ENCODE results near the gene TUBB6. TPM values are rescaled to one million over a fixed set of nuclear protein-coding genes. Genes with fewer than 3 reads are reported as not detected.
A peak's percentile ranks its signal among the peaks of the same experiment; 100 is the strongest.

The TUBB6 gene
- total RNA-seq (440 and 449 TPM in 2 replicates), polyA plus RNA-seq (747 and 957 TPM in 2 replicates), polyA minus RNA-seq (433 and 508 TPM in 2 replicates), Bru-seq, nascent RNA (percentile 98 among the genes with signal in this experiment), BruChase-seq, experiment 1, labeled RNA remaining after a 6-hour chase (percentile 96 among the genes with signal in this experiment), BruChase-seq, experiment 2, labeled RNA remaining after a 2-hour chase (percentile 99 among the genes with signal in this experiment)
- 533 and 584 TPM in 2 replicates for polyA plus RNA-seq (2011; cell fraction: cytosol; rRNA removed)
- polyA plus RNA-seq (2011; cell fraction: nucleus; rRNA removed) = 404 and 414 TPM in 2 replicates
- polyA plus RNA-seq (2012) = 451 and 542 TPM in 2 replicates
- 96.5 TPM for polyA minus RNA-seq (2011; cell fraction: cytosol; rRNA and poly(A)+ RNA removed)
- polyA minus RNA-seq (2011; cell fraction: nucleus; rRNA and poly(A)+ RNA removed) = 155 and 234 TPM in 2 replicates
- long read RNA-seq, transcript TUBB6-213 (4 exons, 1,017 nt) = minor isoform, 51 of 1,116 reads
- long read RNA-seq, transcript TUBB6-207 (3 exons, 1,075 nt) = minor isoform, 29 of 1,116 reads
- long read RNA-seq, transcript TUBB6-202 (3 exons, 2,163 nt) = minor isoform, 27 of 1,116 reads
- long read RNA-seq, transcript TUBB6-201 (4 exons, 2,064 nt) = major isoform, 857 of 1,116 reads
- long read RNA-seq, partial matches to known transcripts = 85 of 1,116 reads
- long read RNA-seq, other reads (novel, unspliced or antisense) = 37 of 1,116 reads

DNA sequence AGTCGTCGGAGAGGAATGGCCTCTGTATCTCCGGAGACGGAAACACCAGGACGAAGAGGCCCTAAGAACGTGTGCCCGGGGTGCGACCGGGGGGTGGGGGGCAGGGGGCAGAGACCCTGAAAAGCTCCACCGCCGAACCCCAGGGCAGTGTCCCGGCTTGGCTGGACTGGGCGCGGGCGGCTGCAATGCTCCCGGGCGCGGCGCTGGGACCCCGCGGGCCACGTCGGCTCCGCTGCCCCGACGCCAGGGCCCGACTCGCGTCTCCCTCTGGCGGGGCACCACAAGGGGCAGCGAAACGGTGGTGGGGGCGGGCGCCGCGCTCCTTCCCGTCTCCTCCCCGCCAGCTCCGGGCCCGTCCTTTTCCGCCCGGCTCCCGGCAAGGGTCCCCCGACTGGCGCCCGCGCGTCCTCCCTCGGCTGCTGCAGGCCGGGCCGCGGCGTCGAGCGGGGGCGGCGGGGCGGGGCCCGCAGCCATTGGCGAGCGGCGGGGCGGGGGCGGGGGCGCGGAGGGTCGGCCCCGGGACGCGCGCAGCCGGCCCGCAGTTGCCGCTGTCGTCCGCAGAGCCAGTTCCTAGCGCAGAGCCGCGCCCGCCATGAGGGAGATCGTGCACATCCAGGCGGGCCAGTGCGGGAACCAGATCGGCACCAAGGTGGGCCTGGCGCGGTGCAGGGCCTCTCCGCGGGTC lies at the start of gene TUBB6:
Gene TUBB6, plus strand, starts transcription at position 541 of the 685 bp plus-strand sequence. Its CDS starts 52 bp downstream, at position 593.
- POLR2A ChIA-PET = interaction anchor here (0.6 to 4.0 kb wide), 13 partner anchors 9 to 69 kb away, joined by 4 to 46 read pairs (median 7); partner anchors contain the start of gene AFG3L2
- H3K4me3 ChIP-seq (replicated peaks in 1 of 3; ENCODE audit: insufficient read depth in 1 of 3, low read depth in 1 of 3, low read length in 3 of 3) = peak within 1 kb of the TSS; percentile 43 to 86 (median 77)
- no peaks in the 10 kb centered on the region for H3K27me3 ChIP-seq (ENCODE audit: control insufficient read depth in 2 of 2, insufficient read depth in 2 of 2, low read length in 2 of 2)
- H3K4me1 ChIP-seq (ENCODE audit: control insufficient read depth, extremely low read depth, insufficient read depth, low read length) = peaks cover 25% of the 10 kb centered on the region
- intact Hi-C loops (cut with micrococcal nuclease) (loop anchor here (1.0 kb wide), 4 partner anchors 12 to 69 kb away; partner anchors contain the start of gene AFG3L2), dilution Hi-C loops (cut with MboI; ENCODE audit: extremely low pct_ligation_motif_present, low sequenced_read_pairs) (no loop called here)
- peak within 1 kb of the TSS; percentile 95 for H3K9ac ChIP-seq (replicated peaks; ENCODE audit: extremely low read depth, insufficient read depth, low read length)
- DNase-seq (ENCODE audit: low read depth, low spot score) (peak; percentile 85), FAIRE-seq (peak; percentile 76)
- H3K27ac ChIP-seq (ENCODE audit: insufficient read depth, low read depth, low read length) = peak within 1 kb of the TSS; percentile 90
- H3K9me3 ChIP-seq (replicated peaks; ENCODE audit: control insufficient read depth, insufficient read depth, low read length) = no peaks in the 10 kb centered on the region
- BruUV-seq (replicated peaks) = no TSS peak
- no peaks in the 10 kb centered on the region for H3K9me1 ChIP-seq (replicated peaks; ENCODE audit: control insufficient read depth, extremely low read depth, insufficient read depth, low read length)
- peaks cover 59% of the 10 kb centered on the region for H3K79me2 ChIP-seq (ENCODE audit: control insufficient read depth, insufficient read depth, low read length)
- H3K4me2 ChIP-seq (ENCODE audit: insufficient read depth, low read length) = peak within 1 kb of the TSS; percentile 98
- H3K36me3 ChIP-seq (ENCODE audit: control insufficient read depth in 2 of 2, extremely low read depth in 1 of 2, insufficient read depth in 2 of 2, low read length in 2 of 2) = peaks cover 2 to 10% of the 10 kb centered on the region in 2 experiments
- H2AFZ ChIP-seq (ENCODE audit: low read depth, low read length) = peak within 1 kb of the TSS; percentile 81
- TF ChIP-seq POLR2AphosphoS5 (IDR thresholded peaks at IDR 0.05; ENCODE audit: insufficient read depth, low read depth, low read length) (peak; percentile 90), POLR2A (IDR thresholded peaks at IDR 0.05; ENCODE audit: low read depth, low read length) (peak; percentile 87)
- TF ChIP-seq, protein P1, sequence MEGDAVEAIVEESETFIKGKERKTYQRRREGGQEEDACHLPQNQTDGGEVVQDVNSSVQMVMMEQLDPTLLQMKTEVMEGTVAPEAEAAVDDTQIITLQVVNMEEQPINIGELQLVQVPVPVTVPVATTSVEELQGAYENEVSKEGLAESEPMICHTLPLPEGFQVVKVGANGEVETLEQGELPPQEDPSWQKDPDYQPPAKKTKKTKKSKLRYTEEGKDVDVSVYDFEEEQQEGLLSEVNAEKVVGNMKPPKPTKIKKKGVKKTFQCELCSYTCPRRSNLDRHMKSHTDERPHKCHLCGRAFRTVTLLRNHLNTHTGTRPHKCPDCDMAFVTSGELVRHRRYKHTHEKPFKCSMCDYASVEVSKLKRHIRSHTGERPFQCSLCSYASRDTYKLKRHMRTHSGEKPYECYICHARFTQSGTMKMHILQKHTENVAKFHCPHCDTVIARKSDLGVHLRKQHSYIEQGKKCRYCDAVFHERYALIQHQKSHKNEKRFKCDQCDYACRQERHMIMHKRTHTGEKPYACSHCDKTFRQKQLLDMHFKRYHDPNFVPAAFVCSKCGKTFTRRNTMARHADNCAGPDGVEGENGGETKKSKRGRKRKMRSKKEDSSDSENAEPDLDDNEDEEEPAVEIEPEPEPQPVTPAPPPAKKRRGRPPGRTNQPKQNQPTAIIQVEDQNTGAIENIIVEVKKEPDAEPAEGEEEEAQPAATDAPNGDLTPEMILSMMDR (IDR thresholded peaks at IDR 0.05; ENCODE audit: extremely low read depth in 1 of 2, insufficient read depth in 1 of 2, low read depth in 1 of 2, low read length in 2 of 2) = no peak
- H4K20me1 ChIP-seq (replicated peaks; ENCODE audit: control insufficient read depth, extremely low read depth, insufficient read depth, low read length) = no peaks in the 10 kb centered on the region
- CTCF ChIA-PET = interaction anchor here (0.9 to 4.7 kb wide), 12 partner anchors 9 to 71 kb away, joined by 3 to 109 read pairs (median 6); partner anchors contain the start of gene AFG3L2

Measured in endothelial cell of umbilical vein (primary cell).